A549 (cell line): ENCODE measurements around the gene PLPPR1.

Experiments
- CHD4 ChIP-seq: fragments of 200-600 bp; sonication (generic); IDR thresholded peaks from 2 replicates; pipeline ENCODE4 v1.6.1; 2016; ENCODE audit warnings: antibody characterized with exemption, mild to moderate bottlenecking, borderline replicate concordance
- CTCF ChIP-seq: fragments of >200 bp; sonication (Bioruptor Twin); formaldehyde crosslinking; IDR thresholded peaks from 3 replicates; pipeline ENCODE4 v1.5.1; 2016
- EP300 ChIP-seq, 2 experiments: fragments of >200 bp; sonication (Bioruptor Twin); formaldehyde crosslinking; IDR thresholded peaks; 2 replicates in 1 of 2; 3 replicates in 1 of 2; pipeline ENCODE4 v1.6.1; 2016 to 2017
- POLR2A ChIP-seq: IDR thresholded peaks from 2 replicates; pipeline ENCODE4 v1.6.1; 2012; ENCODE audit warnings: mild to moderate bottlenecking, low read length
- RFX5 ChIP-seq: fragments of 450-650 bp; IDR thresholded peaks from 2 replicates; pipeline ENCODE4 v1.7.1; 2014; ENCODE audit warnings: antibody characterized with exemption, mild to moderate bottlenecking, moderate library complexity

GRCh38 chr9:101220341-101220740 is 191.8 kb downstream of the PLPPR1 start:
- TF ChIP-seq POLR2A (no peak), EP300 (IDR thresholded peaks at IDR 0.05) (no peak), CTCF (no peak), CHD4 (no peak), RFX5 (no peak)
